PC-9 (cell line): ENCODE measurements around the gene MAP2K5. TPM values are rescaled to one million over a fixed set of nuclear protein-coding genes. Genes with fewer than 3 reads are reported as not detected.

ENCODE experiments used
- BruUV-seq: library from RNA; stranded (reverse); fragments of 400-500 nt; replicated peaks from 2 replicates; lab custom pipeline; 2021; lab: Mats Ljungman, UMichigan
- CTCF ChIA-PET: fragments of 300-600 bp; sonication (Branson Sonifier 250); formaldehyde crosslinking; loops from one replicate; lab custom pipeline; 2022; ENCODE audit warnings: antibody characterized with exemption; lab: Charles Lee
- POLR2A ChIA-PET: fragments of 300-600 bp; sonication (Branson Sonifier 250); formaldehyde crosslinking; loops from one replicate; lab custom pipeline; 2022; ENCODE audit warnings: antibody characterized with exemption; ENCODE audit not compliant: unreplicated experiment; lab: Charles Lee
- DNase-seq, 2 experiments: peaks; one replicate each; pipeline versions ENCODE4 v3.0.0 to v3.0.0-alpha.2; 2015 to 2022; ENCODE audit warnings: mixed read lengths in 1 of 2
- H2AFZ ChIP-seq: fragments of 200-600 bp; sonication (generic); 2 replicates; pipeline ENCODE4 v1.8.1; 2017; ENCODE audit warnings: antibody characterized with exemption
- H3F3A ChIP-seq: fragments of 200-600 bp; sonication (generic); 2 replicates; pipeline ENCODE4 v1.8.1; 2017; ENCODE audit warnings: antibody characterized with exemption, mild to moderate bottlenecking, low read depth; ENCODE audit not compliant: insufficient read depth
- H3K27ac ChIP-seq: fragments of 200-600 bp; sonication (generic); 2 replicates; pipeline ENCODE4 v1.6.1; 2016; ENCODE audit warnings: mixed run types
- H3K27me3 ChIP-seq: fragments of 200-600 bp; sonication (generic); 2 replicates; pipeline ENCODE4 v1.6.1; 2016; ENCODE audit warnings: low read depth, mixed run types; ENCODE audit not compliant: insufficient read depth
- H3K36me3 ChIP-seq: fragments of 200-600 bp; sonication (generic); 2 replicates; pipeline ENCODE4 v1.6.1; 2016; ENCODE audit warnings: low read depth, mixed run types
- H3K4me1 ChIP-seq: fragments of 200-600 bp; sonication (generic); replicated peaks from 2 replicates; pipeline ENCODE4 v1.6.1; 2016; ENCODE audit warnings: mixed run types; ENCODE audit not compliant: insufficient read depth
- H3K4me2 ChIP-seq: fragments of 200-600 bp; sonication (generic); 2 replicates; pipeline ENCODE4 v1.6.1; 2017; ENCODE audit warnings: mixed run types
- H3K4me3 ChIP-seq: fragments of 200-600 bp; sonication (generic); 2 replicates; pipeline ENCODE4 v1.6.1; 2016; ENCODE audit warnings: mixed run types
- H3K79me2 ChIP-seq: fragments of 200-600 bp; sonication (generic); 2 replicates; pipeline ENCODE4 v1.6.1; 2017; ENCODE audit warnings: low read depth, mixed run types
- H3K9me2 ChIP-seq: fragments of 200-600 bp; sonication (generic); 2 replicates; pipeline ENCODE4 v1.8.1; 2017; ENCODE audit warnings: mild to moderate bottlenecking; ENCODE audit not compliant: insufficient read depth
- H3K9me3 ChIP-seq: fragments of 200-600 bp; sonication (generic); 2 replicates; pipeline ENCODE4 v1.8.1; 2016; ENCODE audit warnings: low read depth; ENCODE audit not compliant: insufficient read depth
- H4K20me1 ChIP-seq: fragments of 200-600 bp; sonication (generic); 2 replicates; pipeline ENCODE4 v1.8.1; 2017; ENCODE audit not compliant: insufficient read depth
- CTCF ChIP-seq: fragments of 200-600 bp; sonication (generic); conservative IDR thresholded peaks from 2 replicates; pipeline ENCODE4 v1.6.1; 2017; ENCODE audit warnings: mixed run types, antibody characterized with exemption, mild to moderate bottlenecking, moderate library complexity
- EZH2 ChIP-seq: fragments of 200-600 bp; sonication (generic); IDR thresholded peaks from 2 replicates; pipeline ENCODE4 v1.8.0; 2017; ENCODE audit warnings: antibody characterized with exemption, low read depth
- intact Hi-C: fragments of 100-400 bp; cut with micrococcal nuclease; formaldehyde crosslinking; loops from one replicate; pipeline ENCODE4 v1.10.0; 2022; ENCODE audit not compliant: unreplicated experiment
- total RNA-seq: library from RNA; stranded (reverse); gene quantifications from 2 replicates; pipeline ENCODE4 v1.2.3, GENCODE V29; 2021

MAP2K5 gene
- total RNA-seq, 1 experiment from 2014 or later: 26.9 TPM

GRCh38 chr15:67549736-67550135 is 7.2 kb downstream of the MAP2K5 start:
- no peaks in the 10 kb centered on the region for H3K9me2 ChIP-seq
- intact Hi-C loops: no loop called here
- H3K4me3 ChIP-seq: no peak overlapping the region
- H3K27ac ChIP-seq: no peak overlapping the region
- ChIA-PET CTCF (interaction anchor here (0.6 kb wide), 1 partner anchor 53 kb away, joined by 3 read pairs; no protein-coding TSS in a partner anchor), POLR2A (no interaction called here)
- H3K9me3 ChIP-seq: no peaks in the 10 kb centered on the region
- no peaks in the 10 kb centered on the region for H3K79me2 ChIP-seq
- H3K36me3 ChIP-seq: no peaks in the 10 kb centered on the region
- H3F3A ChIP-seq: no peaks in the 10 kb centered on the region
- no peaks in the 10 kb centered on the region for H3K4me1 ChIP-seq
- no peaks in the 10 kb centered on the region for H3K27me3 ChIP-seq
- TF ChIP-seq CTCF (no peak), EZH2 (no peak)
- H3K4me2 ChIP-seq: no peak overlapping the region
- BruUV-seq: no TSS peak
- no peak overlapping the region for H2AFZ ChIP-seq
- DNase-seq: no peak
- no peaks in the 10 kb centered on the region for H4K20me1 ChIP-seq

- Histone ChIP-seq H3F3A (no peaks in the 10 kb centered on the region), H2AFZ (no peak overlapping the region), H3K9me2 (no peaks in the 10 kb centered on the region), H3K79me2 (no peaks in the 10 kb centered on the region), H3K4me1 (no peaks in the 10 kb centered on the region), H3K36me3 (no peaks in the 10 kb centered on the region), H3K4me3 (no peak overlapping the region), H4K20me1 (no peaks in the 10 kb centered on the region), H3K4me2 (no peak overlapping the region), H3K27me3 (no peaks in the 10 kb centered on the region), H3K9me3 (no peaks in the 10 kb centered on the region), H3K27ac (no peak overlapping the region)
- ChIA-PET CTCF (no interaction called here), POLR2A (no interaction called here)
- TF ChIP-seq EZH2 (no peak), CTCF (no peak)
- BruUV-seq: no TSS peak
- intact Hi-C loops: no loop called here
- no peak for DNase-seq
Measured at GRCh38 chr15:67550522-67550921, 8.0 kb downstream of the MAP2K5 start.

- Histone ChIP-seq H3K9me3 (no peaks in the 10 kb centered on the region), H3K36me3 (no peaks in the 10 kb centered on the region), H4K20me1 (no peaks in the 10 kb centered on the region), H3K27me3 (no peaks in the 10 kb centered on the region), H3K9me2 (no peaks in the 10 kb centered on the region), H3K4me3 (no peak overlapping the region), H3K27ac (no peak overlapping the region), H2AFZ (no peak overlapping the region), H3K4me1 (no peaks in the 10 kb centered on the region), H3K79me2 (no peaks in the 10 kb centered on the region), H3K4me2 (no peak overlapping the region), H3F3A (no peaks in the 10 kb centered on the region)
- no peak for DNase-seq
- TF ChIP-seq CTCF: no peak
- TF ChIP-seq EZH2: no peak
- no TSS peak for BruUV-seq
- ChIA-PET POLR2A (no interaction called here), CTCF (no interaction called here)
- intact Hi-C loops: no loop called here
Measured at GRCh38 chr15:67551207-67551743, 8.8 kb downstream of the MAP2K5 start.
